COR-L47 (cell line): ENCODE results near the gene OCA2.
"Not testable (repeated sequence)": the region's sequence is repeated elsewhere in the genome, so short reads cannot be mapped to it uniquely, and the experiment has no call there.

Source experiments
- DNase-seq: peaks from one replicate; lab custom pipeline; 2025; lab: John Stamatoyannopoulos, UW

The OCA2 gene

GRCh38 chr15:27768732-27769475, 330.2 kb downstream of the OCA2 start:
- no peak for DNase-seq

- DNase-seq = no peak
Observed at GRCh38 chr15:27767918-27768640, 331.0 kb downstream of the OCA2 start.

- DNase-seq = not testable (repeated sequence)
Observed at GRCh38 chr15:27767430-27767829, 331.7 kb downstream of the OCA2 start.

GRCh38 chr15:27764339-27764738, 334.8 kb downstream of the OCA2 start:
- no peak for DNase-seq

- no peak for DNase-seq
Observed at GRCh38 chr15:27763514-27763913, 335.6 kb downstream of the OCA2 start.

- no peak for DNase-seq
Observed at GRCh38 chr15:27762471-27762870, 336.6 kb downstream of the OCA2 start.

- no peak for DNase-seq
Observed at GRCh38 chr15:27757052-27757451, 342.1 kb downstream of the OCA2 start.

- DNase-seq = no peak
Observed at GRCh38 chr15:27752691-27753090, 346.4 kb downstream of the OCA2 start.

GRCh38 chr15:27747997-27748396, 351.1 kb downstream of the OCA2 start:
- no peak for DNase-seq

- DNase-seq = no peak
Observed at GRCh38 chr15:27746401-27746955, 352.6 kb downstream of the OCA2 start.

- no peak for DNase-seq
Observed at GRCh38 chr15:27744641-27745040, 354.5 kb downstream of the OCA2 start.

- DNase-seq = no peak
Observed at GRCh38 chr15:27743638-27744037, 355.5 kb downstream of the OCA2 start.

- no peak for DNase-seq
Observed at GRCh38 chr15:27742751-27743477, 356.2 kb downstream of the OCA2 start.

GRCh38 chr15:27741226-27741860, 357.8 kb downstream of the OCA2 start:
- DNase-seq = no peak

- DNase-seq = no peak
Observed at GRCh38 chr15:27734785-27735495, 364.2 kb downstream of the OCA2 start.

GRCh38 chr15:27731776-27732175, 367.3 kb downstream of the OCA2 start:
- DNase-seq = no peak

- DNase-seq = no peak
Observed at GRCh38 chr15:27730868-27731267, 368.2 kb downstream of the OCA2 start.

- no peak for DNase-seq
Observed at GRCh38 chr15:27725731-27726130, 373.4 kb downstream of the OCA2 start.

- DNase-seq = no peak
Observed at GRCh38 chr15:27723821-27724220, 375.3 kb downstream of the OCA2 start.

GRCh38 chr15:27722102-27722501, 377.0 kb downstream of the OCA2 start:
- DNase-seq = no peak

GRCh38 chr15:27714675-27715074, 384.4 kb downstream of the OCA2 start:
- DNase-seq = no peak
